A673 (cell line): Measurements from ENCODE around the gene DENND1A. TPM values are rescaled to one million over a fixed set of nuclear protein-coding genes. Genes with fewer than 3 reads are reported as not detected.

Source experiments
- BruUV-seq: library from RNA; stranded (reverse); fragments of 400-500 nt; replicated peaks from 2 replicates; lab custom pipeline; 2021; lab: Mats Ljungman, UMichigan
- CTCF ChIA-PET: fragments of 300-600 bp; sonication (Branson Sonifier 250); formaldehyde crosslinking; loops from one replicate; lab custom pipeline; 2022; ENCODE audit warnings: antibody characterized with exemption; lab: Charles Lee
- POLR2A ChIA-PET: fragments of 300-600 bp; sonication (Branson Sonifier 250); formaldehyde crosslinking; loops from one replicate; lab custom pipeline; 2022; ENCODE audit warnings: antibody characterized with exemption; ENCODE audit not compliant: low non-redundant PET; lab: Charles Lee
- DNase-seq: peaks from one replicate; pipeline ENCODE4 v3.0.0-alpha.2; 2015; ENCODE audit warnings: low spot score
- H3K27ac ChIP-seq: fragments of 200-600 bp; sonication (generic); 2 replicates; pipeline ENCODE4 v1.5.1; 2016; ENCODE audit warnings: mixed run types, low read depth, mild to moderate bottlenecking, mixed read lengths, antibody characterized with exemption, low read length; ENCODE audit not compliant: poor library complexity, severe bottlenecking
- H3K27me3 ChIP-seq: fragments of 200-600 bp; sonication (generic); replicated peaks from 2 replicates; pipeline ENCODE4 v1.6.1; 2017; ENCODE audit warnings: mixed run types, low read depth, mild to moderate bottlenecking, mixed read lengths, antibody characterized with exemption, low read length; ENCODE audit not compliant: insufficient read depth, poor library complexity
- H3K36me3 ChIP-seq: fragments of 200-600 bp; sonication (generic); 2 replicates; pipeline ENCODE4 v1.6.1; 2016; ENCODE audit warnings: mixed run types, mild to moderate bottlenecking, mixed read lengths, antibody characterized with exemption, low read length; ENCODE audit not compliant: insufficient read depth, poor library complexity, severe bottlenecking
- H3K4me1 ChIP-seq: fragments of 200-600 bp; sonication (generic); 2 replicates; pipeline ENCODE4 v1.6.1; 2017; ENCODE audit warnings: mixed run types, mild to moderate bottlenecking, mixed read lengths, antibody characterized with exemption, low read length; ENCODE audit not compliant: insufficient read depth, poor library complexity, severe bottlenecking
- H3K4me3 ChIP-seq: fragments of 200-600 bp; sonication (generic); 2 replicates; pipeline ENCODE4 v1.5.1; 2016; ENCODE audit warnings: low read depth, mixed run types, mild to moderate bottlenecking, mixed read lengths, low read length; ENCODE audit not compliant: poor library complexity, severe bottlenecking
- H3K9me3 ChIP-seq: fragments of 200-600 bp; sonication (generic); 2 replicates; pipeline ENCODE4 v1.6.1; 2016; ENCODE audit warnings: mixed run types, low read depth, mild to moderate bottlenecking, mixed read lengths, antibody characterized with exemption, low read length; ENCODE audit not compliant: poor library complexity, severe bottlenecking
- CTCF ChIP-seq: fragments of 300-800, 200-600 bp; sonication (generic); conservative IDR thresholded peaks from 2 replicates; pipeline ENCODE4 v1.5.1; 2017; ENCODE audit warnings: low read depth, mild to moderate bottlenecking, antibody characterized with exemption, low read length, moderate library complexity, mixed read lengths
- EZH2 ChIP-seq: fragments of 200-600 bp; sonication (generic); IDR thresholded peaks from 2 replicates; pipeline ENCODE4 v1.6.1; 2017; ENCODE audit warnings: borderline replicate concordance, low read depth, mild to moderate bottlenecking, mixed read lengths, antibody characterized with exemption, low read length; ENCODE audit not compliant: poor library complexity, severe bottlenecking
- intact Hi-C: fragments of 100-400 bp; cut with micrococcal nuclease; formaldehyde crosslinking; loops from one replicate; pipeline ENCODE4 v1.10.0; 2022; ENCODE audit not compliant: unreplicated experiment
- total RNA-seq: library from RNA; stranded (reverse); gene quantifications from 2 replicates; pipeline ENCODE4 v1.2.3, GENCODE V29; 2021

DENND1A gene
- total RNA-seq, 1 experiment from 2014 or later, result 12.0 TPM

DNA sequence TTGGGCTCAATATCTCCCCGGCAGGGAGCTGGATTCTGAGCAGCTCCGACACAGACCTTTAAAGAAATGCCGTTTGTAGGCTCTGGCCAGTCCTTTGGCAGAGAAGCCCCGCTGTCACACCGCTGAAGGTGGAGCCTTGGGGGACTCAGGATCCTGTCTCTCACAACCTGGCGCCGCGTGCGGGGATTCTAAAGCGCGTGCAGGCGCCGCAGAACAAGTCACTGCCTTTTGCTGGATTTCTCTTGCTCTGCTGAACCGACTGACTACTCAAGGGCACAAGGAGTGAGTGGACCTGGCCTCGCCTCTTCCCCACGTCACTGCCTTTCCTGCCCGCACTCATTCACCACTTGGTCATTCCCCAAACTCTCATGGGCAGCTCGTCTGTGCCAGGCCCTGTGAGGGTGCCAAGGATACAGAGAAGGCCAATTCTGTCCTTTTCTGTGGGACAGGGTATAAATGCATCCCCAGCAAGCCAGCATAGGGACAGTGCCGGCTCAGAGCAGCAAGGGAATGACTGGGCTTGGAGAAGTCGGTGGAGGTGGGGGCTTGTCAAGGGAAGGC is 504.6 kb downstream of the DENND1A start:
- POLR2A ChIA-PET, result no interaction called here
- Histone ChIP-seq H3K27ac (no peak overlapping the region), H3K4me3 (no peak overlapping the region), H3K4me1 (no peaks in the 10 kb centered on the region), H3K27me3 (no peaks in the 10 kb centered on the region), H3K9me3 (no peaks in the 10 kb centered on the region), H3K36me3 (no peaks in the 10 kb centered on the region)
- CTCF ChIA-PET, result no interaction called here
- no TSS peak for BruUV-seq
- TF ChIP-seq EZH2 (no peak), CTCF (no peak)
- intact Hi-C loops, result no loop called here
- DNase-seq, result no peak

DNA sequence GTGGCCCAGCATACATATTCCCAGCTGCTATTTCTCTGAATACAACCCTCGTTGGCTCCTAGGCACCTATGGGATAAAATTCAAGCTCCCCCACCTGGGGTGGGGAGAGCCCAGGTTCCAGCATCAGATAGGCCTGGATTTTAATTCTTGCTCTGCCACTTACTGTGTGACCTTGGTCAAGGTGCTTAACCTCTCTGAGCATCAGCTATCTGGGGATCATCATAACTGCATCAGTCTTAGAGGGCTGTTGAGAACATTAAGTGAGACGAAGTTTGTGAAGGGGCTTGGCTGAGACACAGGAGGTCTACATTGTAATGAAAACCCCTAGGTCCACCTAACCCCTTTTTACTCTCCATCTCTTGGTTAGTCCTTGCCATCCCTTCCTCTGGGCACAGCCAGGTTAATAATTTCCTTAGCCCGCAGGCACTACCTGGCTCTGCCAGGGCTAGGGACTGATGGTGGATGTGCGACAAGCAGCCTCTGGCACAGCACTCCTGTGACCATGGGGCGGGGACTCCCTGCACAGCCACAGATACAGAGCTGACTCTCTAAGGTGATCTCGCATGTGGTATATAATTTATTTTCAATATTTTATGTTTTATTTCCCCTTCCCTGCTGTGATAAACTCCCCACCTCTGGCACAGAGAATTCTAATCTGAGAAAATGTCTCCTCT is 505.2 kb downstream of the DENND1A start:
- no peak overlapping the region for H3K4me3 ChIP-seq
- no peaks in the 10 kb centered on the region for H3K4me1 ChIP-seq
- POLR2A ChIA-PET, result no interaction called here
- CTCF ChIA-PET, result no interaction called here
- TF ChIP-seq CTCF (no peak), EZH2 (no peak)
- BruUV-seq, result no TSS peak
- intact Hi-C loops, result no loop called here
- no peaks in the 10 kb centered on the region for H3K27me3 ChIP-seq
- no peak overlapping the region for H3K27ac ChIP-seq
- H3K9me3 ChIP-seq, result no peaks in the 10 kb centered on the region
- no peaks in the 10 kb centered on the region for H3K36me3 ChIP-seq
- DNase-seq, result no peak

- CTCF ChIA-PET, result no interaction called here
- POLR2A ChIA-PET, result no interaction called here
- Histone ChIP-seq H3K9me3 (no peaks in the 10 kb centered on the region), H3K36me3 (no peaks in the 10 kb centered on the region), H3K27ac (no peak overlapping the region), H3K27me3 (no peaks in the 10 kb centered on the region), H3K4me1 (no peaks in the 10 kb centered on the region), H3K4me3 (no peak overlapping the region)
- BruUV-seq, result no TSS peak
- TF ChIP-seq CTCF (no peak), EZH2 (no peak)
- DNase-seq, result no peak
- intact Hi-C loops, result no loop called here
Observed at GRCh38 chr9:123424131-123424530, 505.8 kb downstream of the DENND1A start.
